ENCODE measurements around the gene SNX9.

DNA sequence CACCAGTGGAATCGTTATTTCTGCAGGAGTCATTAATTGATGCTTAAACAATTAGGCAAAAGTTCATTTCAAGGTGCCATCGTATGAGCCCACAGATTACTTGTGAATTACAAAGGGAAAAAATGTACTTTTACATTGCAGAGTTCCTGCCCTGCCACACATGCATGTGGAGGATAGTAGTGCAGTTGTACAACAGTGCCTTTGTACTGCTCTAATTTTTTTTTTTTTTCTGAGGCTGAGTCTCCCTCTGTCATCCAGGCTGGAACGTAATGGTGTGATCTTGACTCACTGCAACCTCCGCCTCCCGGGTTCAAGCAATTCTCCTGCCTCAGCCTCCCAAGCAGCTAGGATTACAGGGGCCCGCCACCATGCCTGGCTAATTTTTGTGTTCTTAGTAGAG is 132.6 kb downstream of the SNX9 start:
- TF ChIP-seq BHLHE40 (IDR thresholded peaks at IDR 0.05; ENCODE audit: low read depth, low read length) (no peak), RAD21 (IDR thresholded peaks at IDR 0.05; ENCODE audit: low read length) (no peak), POLR2A (IDR thresholded peaks at IDR 0.05; ENCODE audit: low read depth, low read length) (no peak), MXI1 (IDR thresholded peaks at IDR 0.05; ENCODE audit: borderline replicate concordance, low read depth, low read length) (no peak), NFE2L2 (IDR thresholded peaks at IDR 0.05; ENCODE audit: low read depth, low read length) (no peak), SMC3 (IDR thresholded peaks at IDR 0.05; ENCODE audit: low read depth, low read length) (no peak)
- TF ChIP-seq, protein P1, sequence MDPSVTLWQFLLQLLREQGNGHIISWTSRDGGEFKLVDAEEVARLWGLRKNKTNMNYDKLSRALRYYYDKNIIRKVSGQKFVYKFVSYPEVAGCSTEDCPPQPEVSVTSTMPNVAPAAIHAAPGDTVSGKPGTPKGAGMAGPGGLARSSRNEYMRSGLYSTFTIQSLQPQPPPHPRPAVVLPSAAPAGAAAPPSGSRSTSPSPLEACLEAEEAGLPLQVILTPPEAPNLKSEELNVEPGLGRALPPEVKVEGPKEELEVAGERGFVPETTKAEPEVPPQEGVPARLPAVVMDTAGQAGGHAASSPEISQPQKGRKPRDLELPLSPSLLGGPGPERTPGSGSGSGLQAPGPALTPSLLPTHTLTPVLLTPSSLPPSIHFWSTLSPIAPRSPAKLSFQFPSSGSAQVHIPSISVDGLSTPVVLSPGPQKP (IDR thresholded peaks at IDR 0.05; ENCODE audit: borderline replicate concordance, low read depth, low read length), result no peak
- TF ChIP-seq, protein P2, sequence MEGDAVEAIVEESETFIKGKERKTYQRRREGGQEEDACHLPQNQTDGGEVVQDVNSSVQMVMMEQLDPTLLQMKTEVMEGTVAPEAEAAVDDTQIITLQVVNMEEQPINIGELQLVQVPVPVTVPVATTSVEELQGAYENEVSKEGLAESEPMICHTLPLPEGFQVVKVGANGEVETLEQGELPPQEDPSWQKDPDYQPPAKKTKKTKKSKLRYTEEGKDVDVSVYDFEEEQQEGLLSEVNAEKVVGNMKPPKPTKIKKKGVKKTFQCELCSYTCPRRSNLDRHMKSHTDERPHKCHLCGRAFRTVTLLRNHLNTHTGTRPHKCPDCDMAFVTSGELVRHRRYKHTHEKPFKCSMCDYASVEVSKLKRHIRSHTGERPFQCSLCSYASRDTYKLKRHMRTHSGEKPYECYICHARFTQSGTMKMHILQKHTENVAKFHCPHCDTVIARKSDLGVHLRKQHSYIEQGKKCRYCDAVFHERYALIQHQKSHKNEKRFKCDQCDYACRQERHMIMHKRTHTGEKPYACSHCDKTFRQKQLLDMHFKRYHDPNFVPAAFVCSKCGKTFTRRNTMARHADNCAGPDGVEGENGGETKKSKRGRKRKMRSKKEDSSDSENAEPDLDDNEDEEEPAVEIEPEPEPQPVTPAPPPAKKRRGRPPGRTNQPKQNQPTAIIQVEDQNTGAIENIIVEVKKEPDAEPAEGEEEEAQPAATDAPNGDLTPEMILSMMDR (conservative IDR thresholded peaks at IDR 0.05; ENCODE audit: low read depth, low read length), result no peak

Data from IMR-90 (cell line).